NCI-H524 treated with DMSO at 0.1 percent for 48 hours (cell line): ENCODE results near the gene KRAS.

ENCODE experiments used
- DNase-seq: peaks from one replicate; lab custom pipeline; 2025; lab: John Stamatoyannopoulos, UW

KRAS gene

GRCh38 chr12:25195056-25195971, 55.4 kb downstream of the KRAS start, which contains the start of the genes DNAI7 and ETFRF1:
DNAI7 (minus strand) TSS chr12:25195160; CDS start chr12:25195078, 82 bp downstream.
ETFRF1 (plus strand) TSS chr12:25195237; CDS start chr12:25203957, 8,720 bp downstream.
- DNase-seq = peak; percentile 77

GRCh38 chr12:25194722-25195055, 56.0 kb downstream of the KRAS start:
- DNase-seq = no peak

- no peak for DNase-seq
Measured at GRCh38 chr12:25194214-25194613, 56.5 kb downstream of the KRAS start.

GRCh38 chr12:25190793-25191192, 59.9 kb downstream of the KRAS start:
- DNase-seq = no peak

GRCh38 chr12:25189656-25190055, 61.1 kb downstream of the KRAS start:
- no peak for DNase-seq

- no peak for DNase-seq
Measured at GRCh38 chr12:25187781-25188180, 62.9 kb downstream of the KRAS start.

GRCh38 chr12:25186788-25187402, 63.8 kb downstream of the KRAS start:
- DNase-seq = no peak

GRCh38 chr12:25186038-25186787, 64.5 kb downstream of the KRAS start:
- DNase-seq = no peak

GRCh38 chr12:25184132-25184531, 66.6 kb downstream of the KRAS start:
- DNase-seq = no peak

- DNase-seq = no peak
Measured at GRCh38 chr12:25182765-25183164, 68.0 kb downstream of the KRAS start.

GRCh38 chr12:25162866-25163265, 87.9 kb downstream of the KRAS start:
- DNase-seq = no peak

GRCh38 chr12:25156061-25156460, 94.7 kb downstream of the KRAS start:
- DNase-seq = no peak

GRCh38 chr12:25155022-25155576, 95.6 kb downstream of the KRAS start:
- DNase-seq = no peak
